Measurements from ENCODE around the gene CUL5.

The CUL5 gene

DNA sequence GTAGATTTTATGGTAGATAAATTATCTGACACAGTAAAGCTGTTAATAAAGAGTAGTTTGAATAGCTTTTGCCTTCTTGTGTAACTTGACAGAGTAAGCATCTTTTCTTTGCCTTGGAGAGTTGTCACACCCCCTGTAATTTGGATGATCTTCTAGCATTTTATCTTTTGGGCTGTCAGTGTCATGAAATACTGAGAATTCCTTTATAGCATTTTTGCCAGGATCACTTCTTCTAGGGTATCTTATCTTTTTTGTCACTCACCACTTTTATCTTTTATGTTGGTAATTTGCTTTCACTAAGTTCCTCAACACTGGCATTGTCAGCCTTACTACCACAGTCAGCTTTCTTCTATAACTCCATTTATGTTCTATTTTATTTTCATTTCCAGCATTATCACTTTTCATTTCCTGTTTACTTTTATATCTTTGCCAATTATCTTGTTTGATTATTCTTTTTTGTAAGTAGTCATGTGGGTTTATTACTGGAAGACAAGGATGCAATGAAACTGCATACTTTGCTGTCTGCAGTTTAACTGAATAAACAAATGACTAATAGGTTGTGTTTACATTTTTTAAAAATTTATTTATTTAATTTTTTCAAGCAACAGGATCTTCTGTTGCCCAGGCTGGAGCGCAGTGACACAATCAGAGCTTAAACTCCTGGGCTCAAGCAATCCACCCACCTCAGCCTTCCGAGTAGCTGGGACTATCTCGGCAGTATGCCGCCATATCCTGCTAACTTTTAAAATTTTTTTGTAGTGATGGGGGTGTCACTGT lies 84.6 kb downstream of the CUL5 start:
- Histone ChIP-seq H3K4me3 (ENCODE audit: low read depth in 1 of 2, low read length in 1 of 2) (no peak overlapping the region), H3K27me3 (no peaks in the 10 kb centered on the region), H3K4me1 (ENCODE audit: control insufficient read depth in 1 of 2, insufficient read depth in 1 of 2, low read depth in 1 of 2, low read length in 1 of 2) (no peaks in the 10 kb centered on the region), H3K9me3 (no peaks in the 10 kb centered on the region), H3K36me3 (peaks cover 63% of the 10 kb centered on the region), H3K27ac (no peak overlapping the region)
- TF ChIP-seq, protein P1, sequence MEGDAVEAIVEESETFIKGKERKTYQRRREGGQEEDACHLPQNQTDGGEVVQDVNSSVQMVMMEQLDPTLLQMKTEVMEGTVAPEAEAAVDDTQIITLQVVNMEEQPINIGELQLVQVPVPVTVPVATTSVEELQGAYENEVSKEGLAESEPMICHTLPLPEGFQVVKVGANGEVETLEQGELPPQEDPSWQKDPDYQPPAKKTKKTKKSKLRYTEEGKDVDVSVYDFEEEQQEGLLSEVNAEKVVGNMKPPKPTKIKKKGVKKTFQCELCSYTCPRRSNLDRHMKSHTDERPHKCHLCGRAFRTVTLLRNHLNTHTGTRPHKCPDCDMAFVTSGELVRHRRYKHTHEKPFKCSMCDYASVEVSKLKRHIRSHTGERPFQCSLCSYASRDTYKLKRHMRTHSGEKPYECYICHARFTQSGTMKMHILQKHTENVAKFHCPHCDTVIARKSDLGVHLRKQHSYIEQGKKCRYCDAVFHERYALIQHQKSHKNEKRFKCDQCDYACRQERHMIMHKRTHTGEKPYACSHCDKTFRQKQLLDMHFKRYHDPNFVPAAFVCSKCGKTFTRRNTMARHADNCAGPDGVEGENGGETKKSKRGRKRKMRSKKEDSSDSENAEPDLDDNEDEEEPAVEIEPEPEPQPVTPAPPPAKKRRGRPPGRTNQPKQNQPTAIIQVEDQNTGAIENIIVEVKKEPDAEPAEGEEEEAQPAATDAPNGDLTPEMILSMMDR (IDR thresholded peaks at IDR 0.05), result no peak

DNA sequence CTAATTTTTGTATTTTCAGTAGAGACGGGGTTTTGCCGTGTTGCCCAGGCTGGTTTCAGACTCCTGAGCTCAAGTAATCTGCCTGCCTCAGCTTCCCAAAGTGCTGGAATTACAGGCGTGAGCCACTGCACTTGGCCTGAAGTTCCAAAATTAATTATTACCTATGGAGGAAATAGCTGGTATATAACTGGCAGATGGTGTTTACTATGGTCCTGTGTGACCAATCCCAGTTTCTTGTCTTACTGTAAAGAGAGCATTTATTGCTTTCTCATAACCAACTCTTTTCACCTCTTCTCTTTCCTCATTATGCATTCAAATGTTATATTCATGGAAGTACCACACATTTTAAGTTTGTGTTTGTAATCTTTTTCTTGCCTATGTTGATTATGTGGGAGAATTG lies 88.5 kb downstream of the CUL5 start:
- no peaks in the 10 kb centered on the region for H3K27me3 ChIP-seq
- TF ChIP-seq, protein P1 (IDR thresholded peaks at IDR 0.05), result no peak
- peaks cover 67% of the 10 kb centered on the region for H3K36me3 ChIP-seq

GRCh38 chr11:108101090-108101775 lies 92.5 kb downstream of the CUL5 start:
- Histone ChIP-seq H3K27ac (no peak overlapping the region), H3K36me3 (peaks cover 63% of the 10 kb centered on the region), H3K9me3 (no peaks in the 10 kb centered on the region), H3K27me3 (no peaks in the 10 kb centered on the region), H3K4me3 (ENCODE audit: low read depth in 1 of 2, low read length in 1 of 2) (no peak overlapping the region), H3K4me1 (ENCODE audit: control insufficient read depth in 1 of 2, insufficient read depth in 1 of 2, low read depth in 1 of 2, low read length in 1 of 2) (no peaks in the 10 kb centered on the region)
- TF ChIP-seq, protein P1 (IDR thresholded peaks at IDR 0.05), result no peak

More for the DNA sequence above, 88.5 kb downstream of the CUL5 start:
- no peak overlapping the region for H3K27ac ChIP-seq
- H3K4me1 ChIP-seq (ENCODE audit: control insufficient read depth in 1 of 2, insufficient read depth in 1 of 2, low read depth in 1 of 2, low read length in 1 of 2), result no peaks in the 10 kb centered on the region
- no peaks in the 10 kb centered on the region for H3K9me3 ChIP-seq
- no peak overlapping the region for H3K4me3 ChIP-seq (ENCODE audit: low read depth in 1 of 2, low read length in 1 of 2)

GRCh38 chr11:108111126-108111525 lies 102.4 kb downstream of the CUL5 start:
- no peaks in the 10 kb centered on the region for H3K27me3 ChIP-seq
- no peak overlapping the region for H3K4me3 ChIP-seq (ENCODE audit: low read depth in 1 of 2, low read length in 1 of 2)
- H3K36me3 ChIP-seq, result peaks cover under 1% of the 10 kb centered on the region
- H3K9me3 ChIP-seq, result no peaks in the 10 kb centered on the region
- TF ChIP-seq, protein P1 (IDR thresholded peaks at IDR 0.05), result no peak
- no peak overlapping the region for H3K27ac ChIP-seq
- no peaks in the 10 kb centered on the region for H3K4me1 ChIP-seq (ENCODE audit: control insufficient read depth in 1 of 2, insufficient read depth in 1 of 2, low read depth in 1 of 2, low read length in 1 of 2)

- Histone ChIP-seq H3K4me1 (ENCODE audit: control insufficient read depth in 1 of 2, insufficient read depth in 1 of 2, low read depth in 1 of 2, low read length in 1 of 2) (no peaks in the 10 kb centered on the region), H3K27ac (no peak overlapping the region), H3K9me3 (no peaks in the 10 kb centered on the region), H3K36me3 (no peaks in the 10 kb centered on the region), H3K27me3 (no peaks in the 10 kb centered on the region), H3K4me3 (ENCODE audit: low read depth in 1 of 2, low read length in 1 of 2) (no peak overlapping the region)
- TF ChIP-seq, protein P1 (IDR thresholded peaks at IDR 0.05), result no peak
Measured at GRCh38 chr11:108112057-108112456, 103.4 kb downstream of the CUL5 start.
